HG03457 (cell line): Measurements from ENCODE around the gene CDH19.

Experiments used
- ATAC-seq: cut with Tn5 transposase; IDR thresholded peaks from one replicate; pipeline ENCODE4 v1.9.1; 2021; ENCODE audit warnings: moderate number of reproducible peaks; ENCODE audit not compliant: unreplicated experiment

The CDH19 gene, protein sequence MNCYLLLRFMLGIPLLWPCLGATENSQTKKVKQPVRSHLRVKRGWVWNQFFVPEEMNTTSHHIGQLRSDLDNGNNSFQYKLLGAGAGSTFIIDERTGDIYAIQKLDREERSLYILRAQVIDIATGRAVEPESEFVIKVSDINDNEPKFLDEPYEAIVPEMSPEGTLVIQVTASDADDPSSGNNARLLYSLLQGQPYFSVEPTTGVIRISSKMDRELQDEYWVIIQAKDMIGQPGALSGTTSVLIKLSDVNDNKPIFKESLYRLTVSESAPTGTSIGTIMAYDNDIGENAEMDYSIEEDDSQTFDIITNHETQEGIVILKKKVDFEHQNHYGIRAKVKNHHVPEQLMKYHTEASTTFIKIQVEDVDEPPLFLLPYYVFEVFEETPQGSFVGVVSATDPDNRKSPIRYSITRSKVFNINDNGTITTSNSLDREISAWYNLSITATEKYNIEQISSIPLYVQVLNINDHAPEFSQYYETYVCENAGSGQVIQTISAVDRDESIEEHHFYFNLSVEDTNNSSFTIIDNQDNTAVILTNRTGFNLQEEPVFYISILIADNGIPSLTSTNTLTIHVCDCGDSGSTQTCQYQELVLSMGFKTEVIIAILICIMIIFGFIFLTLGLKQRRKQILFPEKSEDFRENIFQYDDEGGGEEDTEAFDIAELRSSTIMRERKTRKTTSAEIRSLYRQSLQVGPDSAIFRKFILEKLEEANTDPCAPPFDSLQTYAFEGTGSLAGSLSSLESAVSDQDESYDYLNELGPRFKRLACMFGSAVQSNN

DNA sequence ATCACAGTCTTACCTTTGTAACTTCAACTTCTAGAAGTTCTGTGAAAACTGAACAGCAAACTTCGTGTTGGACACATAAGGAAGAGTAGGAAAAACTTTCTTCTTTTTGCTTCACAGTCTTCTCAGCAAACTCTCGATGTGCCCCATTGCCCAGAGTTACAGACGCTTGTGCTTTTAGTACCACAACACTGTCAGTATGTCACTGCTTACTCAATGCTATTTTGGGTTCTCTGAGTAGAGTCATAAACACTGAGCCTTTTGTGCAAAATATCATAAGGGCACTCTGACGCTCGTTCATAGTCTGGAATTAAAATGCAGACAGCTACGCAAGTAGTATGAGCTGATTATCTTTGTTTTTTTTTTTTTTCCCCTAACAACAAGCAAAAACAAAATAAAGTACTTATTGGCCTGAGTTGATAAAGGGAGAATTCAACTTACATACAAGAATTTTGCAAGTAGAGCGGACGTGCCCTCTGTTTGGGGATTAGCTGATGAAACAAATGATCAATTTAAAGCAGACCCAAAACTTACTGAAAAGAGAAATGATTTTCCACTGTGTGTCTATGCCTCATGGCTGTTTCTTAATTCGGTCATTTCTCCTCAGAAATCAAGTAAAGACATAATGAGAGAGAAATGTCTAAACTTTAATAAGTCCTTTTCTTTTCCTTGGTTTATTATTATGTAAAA, at the start of gene CDH19:
CDH19 (minus strand) TSS at position 150 of the 687 bp plus-strand sequence. CDS start 31,886 bp downstream, outside the sequence.
- ATAC-seq, result no peak

DNA sequence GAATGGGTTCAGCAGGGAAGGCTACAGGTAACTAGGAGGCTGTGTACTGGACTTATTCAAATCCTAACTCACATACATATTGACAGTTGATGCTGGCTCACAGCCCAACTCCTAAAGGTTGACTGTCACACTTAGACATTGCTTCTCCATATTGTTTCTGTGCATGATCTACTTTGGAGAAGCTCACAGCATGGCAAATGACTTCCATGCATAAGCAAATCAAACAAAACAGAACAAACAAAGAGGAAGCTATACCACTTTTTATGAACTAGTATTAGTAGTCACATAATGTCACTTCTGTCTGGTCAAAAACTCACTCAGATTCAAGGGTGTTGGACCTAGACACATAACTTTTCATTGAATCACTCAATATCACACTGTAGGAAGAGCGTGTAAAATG, 43.8 kb upstream of the CDH19 start:
- no peak for ATAC-seq

DNA sequence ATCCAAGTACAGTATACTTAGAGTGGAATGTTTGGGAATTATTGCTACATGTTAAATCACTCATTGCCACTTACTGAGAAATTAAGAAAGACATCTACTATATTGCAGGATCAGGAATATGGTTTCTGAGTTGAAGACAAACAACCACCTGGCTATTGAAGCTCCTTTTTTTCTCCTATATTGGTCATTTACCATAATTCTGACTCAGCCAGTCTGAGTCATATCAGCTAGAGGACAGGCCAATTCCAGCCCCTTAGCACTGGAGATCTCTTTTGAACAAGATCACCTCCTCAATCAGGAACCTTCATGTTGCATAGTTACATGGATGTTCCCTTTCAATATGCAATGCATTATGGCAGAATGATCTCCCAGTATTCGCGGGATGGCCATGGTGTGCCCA, 42.7 kb upstream of the CDH19 start:
- no peak for ATAC-seq

DNA sequence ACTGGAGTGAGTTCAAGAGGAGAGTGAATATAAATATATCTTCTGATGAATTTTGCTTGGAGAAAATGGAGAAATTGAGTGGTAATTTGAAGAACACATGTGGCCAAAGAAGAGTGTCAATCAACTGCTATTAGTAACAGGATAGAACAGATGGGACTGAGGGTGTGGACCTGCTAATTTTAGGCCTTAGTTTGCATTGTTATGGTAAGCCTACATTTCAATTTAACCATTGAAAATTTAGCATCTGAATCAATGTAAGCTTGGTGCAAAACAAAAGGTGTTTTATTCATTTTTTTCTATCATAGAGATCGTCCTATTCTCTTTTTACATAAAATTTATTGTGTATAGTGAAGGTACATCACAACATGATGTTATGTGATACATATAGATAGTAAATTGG, 42.1 kb upstream of the CDH19 start:
- ATAC-seq, result no peak

DNA sequence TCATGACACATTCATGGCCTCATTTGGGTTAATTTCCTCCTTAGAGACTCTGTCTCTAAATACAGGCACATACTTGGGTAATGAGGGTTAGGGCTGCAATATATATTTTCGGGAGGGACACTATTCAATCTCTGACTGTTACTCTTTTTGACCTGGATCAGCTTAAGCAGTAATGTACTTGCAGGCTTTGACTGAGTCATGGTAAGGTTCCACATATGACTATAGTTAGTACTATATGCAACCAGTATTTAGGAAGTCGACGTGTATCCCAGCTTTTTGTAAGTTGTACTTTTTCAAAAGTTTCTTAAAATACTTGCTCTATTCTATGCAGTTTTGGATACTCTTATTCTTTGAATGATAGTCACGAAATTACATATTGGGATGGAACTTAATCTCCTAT, 37.2 kb upstream of the CDH19 start:
- no peak for ATAC-seq

DNA sequence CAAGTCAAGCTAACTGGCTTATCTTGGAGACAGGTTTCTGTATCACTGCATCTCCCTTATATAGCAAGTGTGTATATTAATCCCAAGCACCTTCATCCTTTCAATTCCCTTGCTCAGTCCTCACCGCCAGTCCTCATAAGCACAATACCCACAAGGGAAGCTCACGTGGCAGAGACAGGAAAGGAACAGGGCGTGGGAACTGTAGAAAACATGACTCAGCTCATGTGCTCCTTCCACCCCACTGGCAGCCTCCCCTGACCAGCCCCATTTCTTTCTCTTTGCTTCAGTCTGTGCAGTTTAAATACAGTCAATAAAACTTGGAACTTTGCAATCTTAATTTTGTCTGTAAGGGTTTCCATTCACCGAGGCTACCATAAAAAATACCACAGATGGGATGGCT, 36.5 kb upstream of the CDH19 start:
- ATAC-seq, result no peak

DNA sequence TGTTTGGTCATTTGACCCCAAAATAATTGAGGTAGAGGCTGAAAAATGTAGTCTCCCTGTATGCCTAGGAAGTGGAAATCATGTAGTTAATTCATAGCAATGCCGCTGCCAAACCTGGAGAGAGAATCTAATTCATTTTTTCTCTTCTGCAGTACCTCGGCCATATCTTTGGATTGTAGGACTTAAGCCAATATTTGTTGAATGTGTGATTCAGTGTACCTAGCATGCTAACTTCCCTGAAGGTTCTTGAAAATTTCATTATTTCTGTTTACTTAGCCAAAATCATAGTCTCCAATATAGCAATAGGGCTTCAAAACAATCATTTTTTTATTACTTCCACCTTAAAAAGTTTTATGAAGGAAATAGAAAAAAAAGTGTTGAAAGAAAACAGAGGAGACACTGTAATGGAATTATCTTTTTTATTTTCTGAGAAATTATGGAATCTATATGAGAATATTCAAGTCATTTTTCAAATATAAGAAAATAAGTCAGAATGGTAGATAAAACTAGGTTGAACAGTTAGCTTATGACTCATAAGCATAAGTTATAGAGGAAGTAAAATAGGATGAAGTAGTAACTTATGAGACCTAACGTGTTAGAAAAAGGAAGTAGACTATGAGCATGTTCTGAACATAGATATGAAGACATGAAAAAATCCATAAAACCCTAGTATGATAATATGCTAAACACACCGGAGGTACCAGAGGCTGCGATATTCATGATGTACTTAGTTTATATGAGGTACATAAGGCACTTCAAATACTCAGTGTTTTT, 35.2 kb upstream of the CDH19 start:
- no peak for ATAC-seq

DNA sequence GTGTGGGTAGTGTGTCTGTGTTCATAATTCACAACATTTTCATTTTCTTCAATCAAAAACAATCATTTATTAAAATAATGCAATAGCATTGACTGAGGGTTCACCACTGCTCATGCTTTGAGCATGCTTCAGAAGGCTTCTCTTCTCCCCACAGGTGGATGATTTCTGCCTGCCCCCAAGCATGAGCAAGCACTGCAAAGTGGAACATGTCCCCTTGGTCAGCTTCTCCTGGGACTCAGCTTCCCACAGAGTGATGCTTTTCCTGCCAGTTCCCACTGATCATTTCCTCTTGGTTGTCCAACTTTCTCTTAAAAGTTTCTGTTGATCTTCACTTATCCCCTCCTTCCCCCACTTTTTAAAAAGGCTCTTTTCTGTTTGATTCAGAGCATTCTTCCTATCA, 31.5 kb upstream of the CDH19 start:
- no peak for ATAC-seq

DNA sequence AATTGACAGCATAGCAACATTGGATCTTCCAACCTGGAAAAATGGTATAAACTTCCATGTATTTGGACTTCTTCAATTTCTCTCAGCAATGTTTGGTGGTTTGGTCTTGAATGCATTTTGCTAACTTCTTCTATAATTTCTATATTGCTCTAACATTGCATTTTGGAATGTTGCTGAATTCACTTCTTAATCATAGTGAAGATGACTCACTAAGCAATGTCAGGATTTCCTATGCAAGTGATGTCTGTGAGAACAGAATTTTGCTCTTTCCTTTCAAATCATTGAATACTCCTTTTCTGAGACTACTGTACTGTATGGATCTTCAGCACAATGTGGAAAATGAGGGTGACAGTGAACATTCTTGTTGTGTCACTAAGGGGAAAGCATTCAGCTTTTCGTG, 28.9 kb upstream of the CDH19 start:
- ATAC-seq, result no peak

DNA sequence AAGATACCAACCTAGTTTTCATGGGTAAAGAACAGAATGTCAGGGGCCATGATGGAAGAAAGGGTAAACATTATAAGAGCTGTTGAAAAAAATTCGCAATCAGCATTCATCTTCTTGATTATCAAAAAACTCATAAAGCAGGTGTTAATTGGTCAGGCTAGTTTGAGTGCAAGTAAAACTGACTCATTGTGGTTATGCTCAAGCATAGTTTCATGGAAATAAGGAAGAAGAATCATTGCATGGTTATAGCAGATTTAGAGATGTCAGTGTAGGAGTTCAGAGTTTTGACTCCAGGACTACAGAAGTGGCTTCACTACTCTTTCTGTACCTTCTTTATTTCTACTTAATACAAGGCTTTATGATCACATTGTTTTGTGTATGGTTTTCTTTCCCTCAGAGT, 26.9 kb upstream of the CDH19 start:
- no peak for ATAC-seq

DNA sequence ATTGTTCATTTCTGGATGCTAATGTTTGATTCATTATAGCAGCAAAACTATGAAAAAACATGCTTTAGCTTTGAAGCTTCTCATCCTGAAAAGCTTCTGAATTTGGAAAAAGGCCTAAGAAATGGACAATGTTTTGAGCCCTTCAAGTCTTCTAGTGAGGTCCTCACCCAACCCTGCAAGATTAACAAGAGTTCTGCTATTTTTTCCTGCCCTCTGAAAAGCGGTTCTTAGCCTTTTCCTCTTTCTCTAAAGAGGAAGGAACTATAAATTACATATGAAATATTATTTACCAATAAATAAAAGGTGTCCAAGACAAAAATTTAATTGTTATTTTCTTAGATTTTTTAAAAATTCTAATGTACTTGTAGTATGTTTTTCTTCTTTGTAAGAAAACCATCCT, 19.9 kb upstream of the CDH19 start:
- ATAC-seq, result no peak

DNA sequence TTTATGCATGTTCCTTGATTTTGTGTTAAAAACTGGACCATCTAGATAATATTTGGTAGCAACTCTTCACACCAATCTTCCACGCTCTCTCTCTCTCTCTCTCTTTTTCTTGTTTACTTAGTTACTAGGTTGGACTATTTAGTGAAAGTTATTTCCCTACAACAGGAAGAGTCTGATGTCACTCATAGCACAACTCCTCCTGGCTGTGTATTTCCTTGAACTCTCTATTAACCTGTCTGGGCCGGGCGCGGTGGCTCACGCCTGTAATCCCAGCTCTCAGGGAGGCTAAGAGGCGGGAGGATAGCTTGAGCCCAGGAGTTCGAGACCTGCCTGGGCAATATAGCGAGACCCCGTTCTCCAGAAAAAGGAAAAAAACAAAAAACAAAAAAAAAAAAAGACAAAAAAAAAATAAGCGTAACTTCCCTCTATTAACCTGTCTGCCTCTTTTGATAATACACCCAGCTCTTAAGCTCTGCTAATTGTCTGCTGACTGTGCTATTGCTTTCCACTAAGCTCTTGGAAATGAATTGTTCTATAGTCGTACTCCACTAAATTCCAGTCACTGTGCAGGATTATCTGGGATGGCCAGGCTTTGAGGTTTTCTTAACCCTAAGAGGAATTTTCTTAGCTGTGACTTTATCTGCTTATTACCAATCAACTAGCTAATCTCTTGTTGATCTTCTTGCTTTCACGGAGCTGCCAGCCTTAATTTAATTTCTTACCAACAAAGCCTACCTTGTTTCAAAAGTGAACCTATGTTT, 18.1 kb upstream of the CDH19 start:
- ATAC-seq, result no peak

DNA sequence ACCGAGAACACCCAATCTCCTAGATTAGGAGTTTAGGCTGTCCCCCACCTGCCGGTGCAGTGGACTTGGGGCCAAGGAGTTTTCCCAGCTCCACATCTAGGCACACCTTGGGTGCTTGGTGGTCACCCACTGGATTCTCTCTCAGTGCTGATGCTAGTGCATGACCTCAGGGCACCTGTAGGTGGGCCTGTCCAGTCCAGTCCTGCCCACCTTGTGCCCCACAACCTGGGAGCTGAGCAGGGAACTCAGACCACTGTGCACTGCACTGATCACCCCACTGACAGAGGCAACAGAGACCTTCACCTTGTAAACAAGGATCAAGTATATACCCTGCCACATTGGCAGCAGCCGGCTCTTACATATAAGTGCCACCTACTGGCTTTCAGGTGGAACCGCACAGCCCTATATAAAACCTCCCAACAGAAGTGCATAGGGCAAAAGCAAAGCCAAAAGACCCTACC, 12.7 kb upstream of the CDH19 start:
- ATAC-seq, result no peak

DNA sequence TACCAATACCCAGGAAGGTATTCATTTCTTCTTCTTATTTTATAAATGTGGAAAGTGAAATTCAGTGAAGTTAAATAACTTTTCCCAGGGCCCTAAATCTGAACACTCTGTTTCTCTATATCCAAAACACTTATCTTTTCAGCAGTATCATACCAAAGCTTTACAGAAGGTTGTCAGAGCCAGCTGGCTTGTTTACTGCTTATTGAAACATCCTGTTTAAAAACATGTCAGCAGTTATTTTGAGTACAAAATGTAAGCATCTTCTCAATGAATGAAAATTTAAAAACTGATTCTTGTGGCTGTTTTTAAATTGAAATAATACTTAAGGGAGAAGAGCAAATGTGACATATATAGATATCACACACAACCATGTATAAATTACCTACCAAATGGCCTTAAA, 11.3 kb upstream of the CDH19 start:
- no peak for ATAC-seq

DNA sequence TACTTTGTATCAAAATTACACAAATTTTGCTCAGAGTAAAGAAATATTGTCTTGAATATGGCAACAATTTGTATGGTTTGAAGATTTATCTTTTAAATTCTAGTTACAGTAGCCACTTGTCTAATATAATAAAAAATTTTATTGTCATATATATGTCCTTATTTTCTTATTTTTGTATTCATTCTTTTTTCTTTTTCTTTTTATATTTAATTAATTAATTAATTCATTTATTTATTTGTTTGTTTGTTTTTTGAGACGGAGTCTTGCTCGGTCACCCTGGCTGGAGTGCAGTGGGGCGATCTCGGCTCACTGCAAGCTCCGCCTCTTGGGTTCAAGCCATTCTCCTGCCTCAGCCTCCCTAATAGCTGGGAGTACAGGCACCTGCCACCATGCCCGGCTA, 3.7 kb upstream of the CDH19 start:
- ATAC-seq, result no peak

DNA sequence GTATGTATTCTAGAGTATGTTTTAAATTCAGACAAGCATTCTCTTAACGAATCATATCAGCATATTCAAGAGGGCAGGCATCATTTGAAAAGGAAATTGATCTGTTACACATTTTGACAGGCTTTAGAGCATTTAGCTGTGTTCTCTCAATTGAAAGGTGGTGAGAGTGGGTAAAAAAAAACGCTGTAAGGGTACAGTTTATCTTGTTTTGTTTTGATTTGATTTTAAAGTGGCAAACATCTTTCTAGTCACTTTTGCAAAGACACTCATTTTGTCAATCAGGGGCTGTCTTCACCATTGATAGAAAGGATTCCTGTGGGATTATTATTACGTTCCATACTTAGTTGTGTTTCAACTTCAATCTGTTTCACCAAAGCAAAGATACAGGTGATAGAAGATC, 2.2 kb downstream of the CDH19 start:
- ATAC-seq, result no peak

DNA sequence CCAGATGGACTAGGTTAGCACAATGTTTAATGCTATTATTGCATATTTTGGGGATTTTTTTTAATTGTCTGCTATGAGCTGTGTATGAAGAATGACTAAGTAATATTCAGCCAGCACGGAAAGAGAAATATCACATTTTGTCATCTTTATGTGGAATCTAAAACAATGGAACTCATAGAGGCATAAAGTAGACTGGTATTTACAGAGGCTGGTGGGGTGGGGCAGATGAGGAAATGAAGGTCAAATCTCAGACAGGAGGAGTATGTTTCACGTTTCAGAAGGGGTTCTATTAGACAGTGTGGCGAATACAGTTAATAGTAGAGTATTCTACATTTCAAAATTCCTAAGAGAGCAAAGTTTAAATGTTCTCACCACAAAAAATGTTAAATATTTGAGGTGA, 4.7 kb downstream of the CDH19 start:
- no peak for ATAC-seq

DNA sequence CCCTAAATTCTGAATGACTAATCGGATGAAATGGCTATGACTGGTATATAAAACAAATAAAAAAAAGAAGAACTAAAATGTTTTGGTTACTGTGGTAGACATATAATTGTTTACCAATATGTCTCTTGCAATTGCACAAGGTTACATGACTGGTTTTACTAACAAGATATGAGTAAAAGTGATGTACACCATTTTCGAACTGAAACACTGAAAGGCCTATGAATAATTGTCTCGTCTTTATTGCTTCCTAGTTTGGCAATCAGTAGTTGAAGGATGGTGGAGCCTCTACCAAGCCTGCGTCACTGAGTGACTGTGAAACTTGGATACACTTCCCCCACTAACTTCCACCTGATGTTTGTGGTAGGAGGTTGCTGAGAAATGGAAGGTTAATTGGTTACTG, 16.5 kb downstream of the CDH19 start:
- no peak for ATAC-seq

DNA sequence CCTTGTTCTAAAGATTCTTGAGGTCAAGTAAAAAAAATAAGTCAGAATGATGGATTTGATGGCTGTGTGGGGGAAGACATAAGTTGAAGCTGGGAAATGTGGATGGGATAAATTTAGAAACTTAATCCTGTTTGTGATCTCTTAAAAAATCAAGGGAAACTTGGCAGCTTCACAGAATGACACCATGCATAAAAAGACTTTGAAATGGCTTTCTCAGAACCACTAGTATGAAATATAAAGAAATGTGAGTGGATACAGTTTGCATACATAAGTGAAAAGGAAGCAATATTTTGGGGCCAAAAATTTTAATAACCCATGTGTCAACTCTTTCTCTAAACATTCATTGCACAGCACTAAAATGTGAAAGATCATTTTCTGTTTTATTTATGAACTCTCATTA, 21.7 kb downstream of the CDH19 start:
- ATAC-seq, result no peak

DNA sequence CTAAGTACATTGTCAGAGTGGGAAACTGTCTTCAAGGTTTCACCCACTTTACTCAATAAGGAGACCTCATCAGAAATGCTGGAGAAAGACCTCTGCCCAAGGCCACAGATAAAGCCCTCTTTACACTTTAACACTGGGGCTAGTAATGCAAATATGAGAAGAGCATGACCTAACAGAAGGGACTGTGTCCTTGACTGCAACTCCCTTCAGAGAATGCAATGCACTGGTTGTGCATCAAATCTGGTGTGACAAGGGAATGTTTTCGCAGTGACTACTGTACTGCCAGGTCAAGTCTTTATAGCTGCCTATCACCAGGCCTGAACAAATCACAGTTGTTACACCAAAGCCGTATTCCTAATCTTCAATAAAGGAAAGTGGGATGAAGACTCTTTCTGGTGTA, 28.6 kb downstream of the CDH19 start:
- no peak for ATAC-seq
